Astrocyte of the hippocampus (primary cell): ENCODE data around the gene AKAP6.
A peak's percentile ranks its signal among the peaks of the same experiment; 100 is the strongest.

Experiments
- DNase-seq: peaks from one replicate; pipeline ENCODE4 v3.0.0; 2011; ENCODE audit warnings: low read depth, low spot score

The AKAP6 gene

GRCh38 chr14:32817780-32818179 lies 488.7 kb downstream of the AKAP6 start:
- DNase-seq: no peak

- no peak for DNase-seq
Measured at GRCh38 chr14:32818581-32818980, 489.5 kb downstream of the AKAP6 start.

GRCh38 chr14:32820181-32820580 lies 491.1 kb downstream of the AKAP6 start:
- no peak for DNase-seq

- no peak for DNase-seq
Measured at GRCh38 chr14:32820682-32821081, 491.6 kb downstream of the AKAP6 start.

- no peak for DNase-seq
Measured at GRCh38 chr14:32821964-32822653, 493.0 kb downstream of the AKAP6 start.

GRCh38 chr14:32823706-32824105 lies 494.6 kb downstream of the AKAP6 start:
- no peak for DNase-seq

- no peak for DNase-seq
Measured at GRCh38 chr14:32824195-32824594, 495.1 kb downstream of the AKAP6 start.

GRCh38 chr14:32825058-32825457 lies 496.0 kb downstream of the AKAP6 start:
- DNase-seq: no peak

GRCh38 chr14:32826404-32827082 lies 497.4 kb downstream of the AKAP6 start:
- DNase-seq: peak; percentile 61

GRCh38 chr14:32827514-32827913 lies 498.4 kb downstream of the AKAP6 start:
- DNase-seq: no peak

- no peak for DNase-seq
Measured at GRCh38 chr14:32835924-32836323, 506.8 kb downstream of the AKAP6 start.

GRCh38 chr14:32841698-32842097 lies 512.6 kb downstream of the AKAP6 start:
- DNase-seq: no peak

GRCh38 chr14:32846821-32847365 lies 517.8 kb downstream of the AKAP6 start:
- DNase-seq: no peak

GRCh38 chr14:32847867-32848266 lies 518.8 kb downstream of the AKAP6 start:
- no peak for DNase-seq

- DNase-seq: no peak
Measured at GRCh38 chr14:32865827-32866376, 536.8 kb downstream of the AKAP6 start.

GRCh38 chr14:32883188-32883587 lies 554.1 kb downstream of the AKAP6 start:
- peak; percentile 45 for DNase-seq
